Fibroblast of lung (primary cell): ENCODE measurements around the gene LRSAM1. TPM values are rescaled to one million over a fixed set of nuclear protein-coding genes. Genes with fewer than 3 reads are reported as not detected.

Experiments
- DNase-seq, 2 donors: peaks; one replicate each; pipeline versions ENCODE4 v3.0.0 to v3.0.0-alpha.2; 2010; ENCODE audit warnings: low read depth in 2 of 2
- H2AFZ ChIP-seq: 2 replicates; pipeline ENCODE4 v1.5.1; 2012; ENCODE audit warnings: low read length, control low read depth, inconsistent platforms
- H3K27ac ChIP-seq: 2 replicates; pipeline ENCODE4 v1.5.1; 2011; ENCODE audit warnings: low read length, control low read depth; ENCODE audit not compliant: insufficient read depth
- H3K27me3 ChIP-seq: 2 replicates; pipeline ENCODE4 v1.5.1; 2011; ENCODE audit warnings: mild to moderate bottlenecking, low read length; ENCODE audit not compliant: control insufficient read depth, insufficient read depth
- H3K36me3 ChIP-seq: 2 replicates; pipeline ENCODE4 v1.5.1; 2011; ENCODE audit warnings: low read length; ENCODE audit not compliant: control insufficient read depth, insufficient read depth
- H3K4me1 ChIP-seq: 2 replicates; pipeline ENCODE4 v1.5.1; 2011; ENCODE audit warnings: low read length; ENCODE audit not compliant: control insufficient read depth, insufficient read depth; ENCODE audit errors: extremely low read depth
- H3K4me2 ChIP-seq: 2 replicates; pipeline ENCODE4 v1.5.1; 2011; ENCODE audit warnings: low read length, control low read depth; ENCODE audit not compliant: insufficient read depth; ENCODE audit errors: extremely low read depth
- H3K4me3 ChIP-seq, 4 experiments: fragments of 200-600 bp in 1 of 4; sonication (generic) in 1 of 4; replicated peaks in 1 of 4; 2 replicates each; pipeline ENCODE4 v1.5.1; 2011 to 2016; ENCODE audit warnings: low read length in 4 of 4, low read depth in 3 of 4, mild to moderate bottlenecking in 3 of 4, control low read depth in 2 of 4, inconsistent platforms in 1 of 4, mixed read lengths in 1 of 4; ENCODE audit not compliant: insufficient read depth in 1 of 4; ENCODE audit errors: control extremely low read depth in 1 of 4
- H3K79me2 ChIP-seq: 2 replicates; pipeline ENCODE4 v1.5.1; 2012; ENCODE audit warnings: mild to moderate bottlenecking, low read length, inconsistent platforms; ENCODE audit not compliant: control insufficient read depth, insufficient read depth
- H3K9ac ChIP-seq: 2 replicates; pipeline ENCODE4 v1.5.1; 2011; ENCODE audit warnings: mild to moderate bottlenecking, low read length, control low read depth; ENCODE audit not compliant: insufficient read depth
- H3K9me3 ChIP-seq: 2 replicates; pipeline ENCODE4 v1.5.1; 2012; ENCODE audit warnings: low read depth, low read length; ENCODE audit not compliant: control insufficient read depth, insufficient read depth
- H4K20me1 ChIP-seq: 2 replicates; pipeline ENCODE4 v1.5.1; 2011; ENCODE audit warnings: low read length; ENCODE audit not compliant: control insufficient read depth, insufficient read depth; ENCODE audit errors: extremely low read depth
- EZH2 ChIP-seq: IDR thresholded peaks from 2 replicates; pipeline ENCODE4 v1.5.1; 2012; ENCODE audit warnings: low read length, control low read depth, mild to moderate bottlenecking; ENCODE audit errors: missing control alignments
- polyA plus RNA-seq, 2 donors: library from polyadenylated mRNA; depleted of rRNA in 1 of 2; stranded (reverse) in 1 of 2; unstranded in 1 of 2; fragments of >200 nt; gene quantifications; 2 replicates each; pipeline ENCODE4 v1.2.1, GENCODE V29; 2011 to 2012; ENCODE audit warnings: missing spikeins in 1 of 2
- total RNA-seq: library from RNA; depleted of rRNA; stranded (reverse); fragments of >200 nt; gene quantifications from 2 replicates; pipeline ENCODE4 v1.2.1, GENCODE V29; 2014
- TF ChIP-seq, protein P1 (sequence below), 2 donors: IDR thresholded peaks in 1 of 2; conservative IDR thresholded peaks in 1 of 2; 1 replicate in 1 of 2; 2 replicates in 1 of 2; pipeline ENCODE4 v1.5.1; 2011 to 2012; ENCODE audit warnings: low read length in 2 of 2, control low read depth in 1 of 2, inconsistent platforms in 1 of 2, low read depth in 1 of 2, mild to moderate bottlenecking in 1 of 2

LRSAM1 gene
- total and polyA plus RNA-seq, 2 donors (not counting 1 experiment from before 2014, with no cell fraction given), result 6.8 to 18.0 TPM

DNA sequence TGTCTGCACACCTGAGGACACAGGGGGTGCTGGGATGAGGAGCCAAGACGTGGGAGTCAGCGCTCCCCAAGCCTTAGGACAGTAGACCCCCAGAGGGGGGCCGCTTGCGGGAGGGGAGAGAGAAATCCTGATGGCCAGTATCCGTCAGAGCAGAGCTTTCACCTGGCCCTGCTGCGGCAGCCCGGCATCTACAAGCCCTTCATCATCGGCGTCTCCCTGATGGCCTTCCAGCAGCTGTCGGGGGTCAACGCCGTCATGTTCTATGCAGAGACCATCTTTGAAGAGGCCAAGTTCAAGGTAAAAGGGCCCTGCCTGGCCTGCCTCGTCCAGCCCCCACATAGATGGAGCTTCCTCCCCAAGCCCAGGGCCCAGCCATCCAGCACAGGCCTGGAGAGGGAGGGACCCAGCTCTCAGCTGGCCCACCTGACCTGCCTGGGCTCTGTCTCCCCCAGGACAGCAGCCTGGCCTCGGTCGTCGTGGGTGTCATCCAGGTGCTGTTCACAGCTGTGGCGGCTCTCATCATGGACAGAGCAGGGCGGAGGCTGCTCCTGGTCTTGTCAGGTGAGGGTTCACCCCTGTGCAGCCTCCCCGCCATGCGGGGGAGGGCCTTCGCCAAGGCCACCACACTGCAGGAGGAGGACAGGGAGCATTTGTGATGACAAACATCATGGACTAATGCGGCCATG lies 47.7 kb upstream of the LRSAM1 start:
- Histone ChIP-seq H3K9ac (no peak overlapping the region), H3K4me2 (no peak overlapping the region), H2AFZ (no peak overlapping the region), H3K4me3 (no peak overlapping the region), H3K27me3 (no peaks in the 10 kb centered on the region), H3K4me1 (no peaks in the 10 kb centered on the region), H3K9me3 (no peaks in the 10 kb centered on the region), H3K79me2 (no peaks in the 10 kb centered on the region), H3K36me3 (peaks cover 2% of the 10 kb centered on the region), H4K20me1 (no peaks in the 10 kb centered on the region), H3K27ac (no peak overlapping the region)
- no peak for DNase-seq
- TF ChIP-seq EZH2, result no peak
- TF ChIP-seq, protein P1, sequence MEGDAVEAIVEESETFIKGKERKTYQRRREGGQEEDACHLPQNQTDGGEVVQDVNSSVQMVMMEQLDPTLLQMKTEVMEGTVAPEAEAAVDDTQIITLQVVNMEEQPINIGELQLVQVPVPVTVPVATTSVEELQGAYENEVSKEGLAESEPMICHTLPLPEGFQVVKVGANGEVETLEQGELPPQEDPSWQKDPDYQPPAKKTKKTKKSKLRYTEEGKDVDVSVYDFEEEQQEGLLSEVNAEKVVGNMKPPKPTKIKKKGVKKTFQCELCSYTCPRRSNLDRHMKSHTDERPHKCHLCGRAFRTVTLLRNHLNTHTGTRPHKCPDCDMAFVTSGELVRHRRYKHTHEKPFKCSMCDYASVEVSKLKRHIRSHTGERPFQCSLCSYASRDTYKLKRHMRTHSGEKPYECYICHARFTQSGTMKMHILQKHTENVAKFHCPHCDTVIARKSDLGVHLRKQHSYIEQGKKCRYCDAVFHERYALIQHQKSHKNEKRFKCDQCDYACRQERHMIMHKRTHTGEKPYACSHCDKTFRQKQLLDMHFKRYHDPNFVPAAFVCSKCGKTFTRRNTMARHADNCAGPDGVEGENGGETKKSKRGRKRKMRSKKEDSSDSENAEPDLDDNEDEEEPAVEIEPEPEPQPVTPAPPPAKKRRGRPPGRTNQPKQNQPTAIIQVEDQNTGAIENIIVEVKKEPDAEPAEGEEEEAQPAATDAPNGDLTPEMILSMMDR (conservative IDR thresholded peaks at IDR 0.05 in 1 of 2, IDR thresholded peaks at IDR 0.05 in 1 of 2; ENCODE audit: low read depth in 1 of 2, low read length in 2 of 2), result no peak

DNA sequence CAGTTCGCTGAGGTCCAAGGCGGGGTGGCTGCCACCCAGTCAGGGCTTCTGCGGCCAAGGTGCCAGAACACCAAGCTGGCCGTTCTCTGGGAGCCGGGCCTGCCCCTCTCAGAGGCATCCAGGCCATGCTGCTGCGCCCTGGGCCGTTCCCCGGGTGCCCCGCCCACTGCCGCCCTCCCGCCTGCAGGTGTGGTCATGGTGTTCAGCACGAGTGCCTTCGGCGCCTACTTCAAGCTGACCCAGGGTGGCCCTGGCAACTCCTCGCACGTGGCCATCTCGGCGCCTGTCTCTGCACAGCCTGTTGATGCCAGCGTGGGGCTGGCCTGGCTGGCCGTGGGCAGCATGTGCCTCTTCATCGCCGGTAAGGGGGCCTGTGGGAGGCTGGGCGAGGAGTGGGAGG lies 46.7 kb upstream of the LRSAM1 start:
- H3K79me2 ChIP-seq, result no peaks in the 10 kb centered on the region
- H3K27me3 ChIP-seq, result no peaks in the 10 kb centered on the region
- H3K4me2 ChIP-seq, result no peak overlapping the region
- no peaks in the 10 kb centered on the region for H4K20me1 ChIP-seq
- no peak overlapping the region for H3K27ac ChIP-seq
- no peak overlapping the region for H2AFZ ChIP-seq
- H3K9ac ChIP-seq, result no peak overlapping the region
- no peaks in the 10 kb centered on the region for H3K9me3 ChIP-seq
- no peak overlapping the region for H3K4me3 ChIP-seq
- no peak for DNase-seq
- TF ChIP-seq, protein P1 (conservative IDR thresholded peaks at IDR 0.05 in 1 of 2, IDR thresholded peaks at IDR 0.05 in 1 of 2; ENCODE audit: low read depth in 1 of 2, low read length in 2 of 2), result no peak
- no peaks in the 10 kb centered on the region for H3K4me1 ChIP-seq
- H3K36me3 ChIP-seq, result peaks cover 2% of the 10 kb centered on the region

DNA sequence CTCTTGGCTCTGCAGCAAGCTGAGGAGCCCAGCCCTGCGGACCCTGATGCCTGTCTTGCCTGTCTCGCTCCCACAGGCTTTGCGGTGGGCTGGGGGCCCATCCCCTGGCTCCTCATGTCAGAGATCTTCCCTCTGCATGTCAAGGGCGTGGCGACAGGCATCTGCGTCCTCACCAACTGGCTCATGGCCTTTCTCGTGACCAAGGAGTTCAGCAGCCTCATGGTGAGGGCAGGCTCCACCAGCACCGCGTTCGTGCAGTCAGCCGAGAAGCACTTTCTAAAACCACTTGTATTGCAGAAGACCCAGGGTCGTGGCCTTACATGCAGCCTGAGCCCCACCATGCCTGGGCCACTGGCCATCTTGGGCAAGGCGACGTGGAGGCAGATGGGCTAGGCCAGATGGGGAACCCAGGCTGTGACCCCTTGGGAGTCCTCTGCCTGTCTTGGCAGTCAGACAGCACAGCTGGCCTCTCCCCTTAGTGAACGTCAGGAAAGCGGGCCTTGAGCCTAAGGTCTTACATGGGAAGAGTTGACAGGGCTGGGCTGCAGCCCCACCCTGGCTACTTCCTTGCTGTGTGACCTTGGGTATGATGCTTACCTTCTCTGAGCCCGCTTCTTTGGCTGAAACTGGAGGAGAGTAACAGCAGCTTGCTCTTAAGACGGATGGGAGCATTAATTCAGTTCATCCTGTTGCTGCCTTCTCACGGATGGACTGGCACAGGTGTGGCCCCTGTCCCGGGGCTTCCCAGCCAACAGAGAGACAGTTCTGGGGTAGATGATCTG lies 45.8 kb upstream of the LRSAM1 start:
- Histone ChIP-seq H4K20me1 (no peaks in the 10 kb centered on the region), H3K27me3 (no peaks in the 10 kb centered on the region), H3K9me3 (no peaks in the 10 kb centered on the region), H3K4me2 (no peak overlapping the region), H2AFZ (no peak overlapping the region), H3K27ac (no peak overlapping the region), H3K36me3 (peaks cover 2% of the 10 kb centered on the region), H3K4me1 (no peaks in the 10 kb centered on the region), H3K9ac (no peak overlapping the region), H3K79me2 (no peaks in the 10 kb centered on the region), H3K4me3 (no peak overlapping the region)
- TF ChIP-seq, protein P1 (conservative IDR thresholded peaks at IDR 0.05 in 1 of 2, IDR thresholded peaks at IDR 0.05 in 1 of 2; ENCODE audit: low read depth in 1 of 2, low read length in 2 of 2), result no peak
- TF ChIP-seq EZH2, result no peak
- DNase-seq, result no peak
